GM12878 (cell line): ENCODE data around the gene EIF3B. TPM values are rescaled to one million over a fixed set of nuclear protein-coding genes. Genes with fewer than 3 reads are reported as not detected.
A peak's percentile ranks its signal among the peaks of the same experiment; 100 is the strongest.

Experiments
- ATAC-seq: fragments of 200-7000 bp; cut with Tn5 transposase; 3 replicates; pipeline ENCODE4 v1.9.1; 2020; ENCODE audit warnings: mild to moderate bottlenecking, moderate library complexity
- BruUV-seq: library from RNA; stranded (reverse); fragments of 400-500 nt; replicated peaks from 2 replicates; lab custom pipeline; 2021; lab: Mats Ljungman, UMichigan
- CTCF ChIA-PET: fragments of 300-600 bp; sonication (Branson Sonifier 250); formaldehyde crosslinking; extraction: SDS; loops from one replicate; lab custom pipeline; 2021; ENCODE audit warnings: inconsistent platforms; lab: Yijun Ruan, JAX
- POLR2A ChIA-PET: fragments of 350-600 bp; formaldehyde crosslinking; extraction: SDS; loops from one replicate; lab custom pipeline; 2021; ENCODE audit warnings: inconsistent platforms; lab: Charles Lee
- RAD21 ChIA-PET: fragments of 300-600 bp; sonication (Branson Sonifier 250); formaldehyde crosslinking; loops from one replicate; lab custom pipeline; 2023; ENCODE audit warnings: antibody characterized with exemption; ENCODE audit not compliant: unreplicated experiment; lab: Charles Lee
- SMC1A ChIA-PET: fragments of 300-600 bp; sonication (Branson Sonifier 250); formaldehyde crosslinking; loops from one replicate; lab custom pipeline; 2023; ENCODE audit not compliant: unreplicated experiment, uncharacterized antibody; lab: Charles Lee
- DNase-seq: peaks from one replicate; pipeline ENCODE4 v3.0.0-alpha.2; 2011; ENCODE audit warnings: low read depth, low spot score
- FAIRE-seq: peaks from 3 replicates; lab custom pipeline; 2011; peaks lifted over from hg19 to GRCh38; lab: Jason Lieb, UNC
- H2AFZ ChIP-seq: 2 replicates; pipeline ENCODE4 v1.6.0; 2011; ENCODE audit warnings: low read depth, low read length, control low read depth; ENCODE audit not compliant: control insufficient read depth
- H3K27ac ChIP-seq: 2 replicates; pipeline ENCODE4 v1.5.1; 2011; ENCODE audit warnings: control low read depth; ENCODE audit not compliant: control insufficient read depth, insufficient read depth
- H3K27me3 ChIP-seq, 2 experiments: replicated peaks in 1 of 2; 2 replicates each; pipeline versions ENCODE4 v1.6.0 to v1.6.1; 2011; ENCODE audit warnings: low read length in 1 of 2; ENCODE audit not compliant: control insufficient read depth in 2 of 2, insufficient read depth in 2 of 2
- H3K36me3 ChIP-seq, 2 experiments: 2 replicates each; pipeline ENCODE4 v1.5.1; 2011; ENCODE audit warnings: low read length in 1 of 2; ENCODE audit not compliant: control insufficient read depth in 2 of 2, insufficient read depth in 2 of 2
- H3K4me1 ChIP-seq: 2 replicates; pipeline ENCODE4 v1.6.1; 2011; ENCODE audit warnings: mild to moderate bottlenecking, low read length, moderate library complexity, mixed read lengths; ENCODE audit not compliant: control insufficient read depth, insufficient read depth
- H3K4me2 ChIP-seq: 2 replicates; pipeline ENCODE4 v1.6.0; 2011; ENCODE audit warnings: control low read depth; ENCODE audit not compliant: control insufficient read depth, insufficient read depth
- H3K4me3 ChIP-seq: fragments of 200-600 bp; sonication (generic); 2 replicates; pipeline ENCODE4 v1.5.1; 2016
- H3K79me2 ChIP-seq: 2 replicates; pipeline ENCODE4 v1.6.0; 2011; ENCODE audit warnings: low read length; ENCODE audit not compliant: control insufficient read depth, insufficient read depth
- H3K9ac ChIP-seq: 2 replicates; pipeline ENCODE4 v1.8.0; 2011; ENCODE audit warnings: low read length, control low read depth, mixed read lengths; ENCODE audit not compliant: control insufficient read depth, insufficient read depth
- H3K9me3 ChIP-seq: replicated peaks from 3 replicates; pipeline ENCODE4 v1.5.1; 2011; ENCODE audit warnings: mild to moderate bottlenecking, low read length; ENCODE audit not compliant: control insufficient read depth, insufficient read depth
- H4K20me1 ChIP-seq: 2 replicates; pipeline ENCODE4 v1.6.0; 2011; ENCODE audit not compliant: control insufficient read depth, insufficient read depth
- BACH1 ChIP-seq: fragments of 450-650 bp; IDR thresholded peaks from 2 replicates; pipeline ENCODE4 v1.6.1; 2017; ENCODE audit warnings: mild to moderate bottlenecking, borderline replicate concordance
- BCL3 ChIP-seq: IDR thresholded peaks from 2 replicates; pipeline ENCODE4 v1.6.1; 2011; ENCODE audit warnings: borderline replicate concordance, low read depth, mild to moderate bottlenecking, moderate library complexity, low read length; ENCODE audit not compliant: insufficient read depth, poor library complexity, severe bottlenecking
- BMI1 ChIP-seq: fragments of 450-650 bp; IDR thresholded peaks from 2 replicates; pipeline ENCODE4 v1.6.1; 2016; ENCODE audit warnings: mild to moderate bottlenecking, moderate library complexity, borderline replicate concordance
- CBX5 ChIP-seq: sonication (generic); IDR thresholded peaks from 2 replicates; pipeline ENCODE4 v1.6.1; 2016; ENCODE audit warnings: low read depth, moderate library complexity, mild to moderate bottlenecking, inconsistent platforms
- CHD1 ChIP-seq: IDR thresholded peaks from 2 replicates; pipeline ENCODE4 v1.6.1; 2012; ENCODE audit warnings: low read depth, low read length, improper control_type of control experiment
- CHD4 ChIP-seq: fragments of 200-600 bp; sonication (generic); IDR thresholded peaks from 2 replicates; pipeline ENCODE4 v1.6.1; 2016; ENCODE audit warnings: mild to moderate bottlenecking
- FOS ChIP-seq: IDR thresholded peaks from 3 replicates; pipeline ENCODE4 v1.6.1; 2011; ENCODE audit warnings: borderline replicate concordance; ENCODE audit not compliant: insufficient read length; ENCODE audit errors: extremely low read depth
- HDAC2 ChIP-seq: fragments of 200-600 bp; sonication (generic); IDR thresholded peaks from 2 replicates; pipeline ENCODE4 v1.6.1; 2017
- NFYA ChIP-seq: IDR thresholded peaks from 2 replicates; pipeline ENCODE4 v1.6.1; 2011; ENCODE audit warnings: low read depth, mild to moderate bottlenecking, low read length, improper control_type of control experiment, borderline replicate concordance
- POLR2A ChIP-seq: IDR thresholded peaks from 2 replicates; pipeline ENCODE4 v1.6.1; 2011; ENCODE audit warnings: low read depth, mild to moderate bottlenecking, low read length
- POU2F2 ChIP-seq: IDR thresholded peaks from 3 replicates; pipeline ENCODE4 v1.6.1; 2011; ENCODE audit warnings: low read depth, mild to moderate bottlenecking, low read length, borderline replicate concordance
- SIN3A ChIP-seq: IDR thresholded peaks from 2 replicates; pipeline ENCODE4 v1.6.1; 2012; ENCODE audit warnings: low read depth, low read length, improper control_type of control experiment
- SREBF2 ChIP-seq: IDR thresholded peaks from 2 replicates; pipeline ENCODE4 v1.6.1; 2012; ENCODE audit warnings: mild to moderate bottlenecking, low read length
- SUZ12 ChIP-seq: fragments of 200-600 bp; sonication (generic); IDR thresholded peaks from one replicate; pipeline ENCODE4 v1.6.1; 2018; ENCODE audit warnings: antibody characterized with exemption, mild to moderate bottlenecking; ENCODE audit not compliant: unreplicated experiment
- TAF1 ChIP-seq: IDR thresholded peaks from 2 replicates; pipeline ENCODE4 v1.6.1; 2011; ENCODE audit warnings: mild to moderate bottlenecking, low read depth, low read length, borderline replicate concordance
- ZBTB33 ChIP-seq: fragments of 450-650 bp; IDR thresholded peaks from 2 replicates; pipeline ENCODE4 v1.6.1; 2017; ENCODE audit warnings: mild to moderate bottlenecking
- ZNF217 ChIP-seq: fragments of 450-650 bp; IDR thresholded peaks from 2 replicates; pipeline ENCODE4 v1.6.1; 2017; ENCODE audit warnings: antibody characterized with exemption, mild to moderate bottlenecking
- ZNF622 ChIP-seq: fragments of 450-650 bp; IDR thresholded peaks from 2 replicates; pipeline ENCODE4 v1.6.1; 2017; ENCODE audit warnings: mild to moderate bottlenecking, inconsistent platforms
- WGBS: methylation state at CpG from one replicate; pipeline ENCODE4 v1.1.6; 2016; ENCODE audit warnings: low lambda C conversion rate; ENCODE audit not compliant: insufficient replicate concordance, insufficient coverage; ENCODE audit errors: missing lambda C conversion rate; 5-methylcytosine and 5-hydroxymethylcytosine counted together
- in situ Hi-C: fragments of 300-500 bp; cut with MboI; formaldehyde crosslinking; loops from 9 replicates; pipeline ENCODE4 v1.14.3; 2018; ENCODE audit warnings: mixed read lengths
- intact Hi-C: fragments of 100-400 bp; cut with micrococcal nuclease; formaldehyde crosslinking; loops from one replicate; pipeline ENCODE4 v1.14.2; 2022; ENCODE audit not compliant: unreplicated experiment
- polyA plus RNA-seq, 11 experiments: library from polyadenylated mRNA; depleted of rRNA in 4 of 11; unstranded in 6 of 11; stranded (reverse) in 5 of 11; fragments of >200 nt; fragmentation: Nextera tagmentation in 4 of 11; fragmentation: Illumina TruSeq in 1 of 11; extraction: Ambion mirVana in 4 of 11; extraction: Trizol in 1 of 11; gene quantifications; 1 replicate in 1 of 11; 2 replicates in 10 of 11; pipeline versions ENCODE4 v1.2.1 to v1.2.3, GENCODE V29; 2011 to 2016; ENCODE audit warnings: inconsistent platforms in 2 of 11, missing spikeins in 2 of 11, low read depth in 1 of 11
- total RNA-seq, 4 experiments: library from RNA; depleted of rRNA in 3 of 4; stranded (reverse); fragments of >200 nt in 3 of 4; fragmentation: Illumina TruSeq in 1 of 4; extraction: Trizol in 1 of 4; gene quantifications; 2 replicates each; pipeline versions ENCODE4 v1.2.1 to v1.2.3, GENCODE V29; 2013 to 2021

Gene EIF3B
- total and polyA plus RNA-seq, 10 of the 15 experiments (the other 5 are each of a cell fraction or from before 2014, with no cell fraction given), result 17.6 to 275 (median 153) TPM

- Histone ChIP-seq H3K4me2 (peak overlapping the region; percentile 84), H3K27me3 (no peaks in the 10 kb centered on the region), H3K4me1 (peaks cover 17% of the 10 kb centered on the region), H3K4me3 (0 out of 2 replicates have a peak overlapping the region, but pooled peaks have one; percentile 20), H3K79me2 (peaks cover 15% of the 10 kb centered on the region), H3K27ac (peak overlapping the region; percentile 33), H3K9me3 (no peaks in the 10 kb centered on the region), H4K20me1 (no peaks in the 10 kb centered on the region), H3K9ac (0 out of 2 replicates have a peak overlapping the region, but pooled peaks have one; percentile 16), H2AFZ (peak overlapping the region; percentile 59), H3K36me3 (no peaks in the 10 kb centered on the region)
- BruUV-seq, result no TSS peak
- FAIRE-seq, result no peak
- ChIA-PET POLR2A (interaction anchor here (0.5 to 1.4 kb wide), 2 partner anchors 14 to 113 kb away, joined by 4 to 5 read pairs; no protein-coding TSS in a partner anchor), SMC1A (interaction anchor here (1.1 to 2.3 kb wide), 5 partner anchors 13 to 100 kb away, joined by 3 to 15 read pairs (median 6); no protein-coding TSS in a partner anchor), RAD21 (no interaction called here), CTCF (interaction anchor here (0.6 to 1.4 kb wide), 6 partner anchors 9 to 69 kb away, joined by 3 to 7 read pairs (median 3); no protein-coding TSS in a partner anchor)
- DNase-seq, result no peak
- WGBS, result 54% methylated on average over 6 of the region's 6 CpGs
- in situ Hi-C loops, result no loop called here
- peak; percentile 52 for ATAC-seq
- intact Hi-C loops, result no loop called here
- TF ChIP-seq CHD1 (no peak), ZBTB33 (no peak), TAF1 (no peak), ZNF622 (no peak), HDAC2 (no peak), SUZ12 (no peak), ZNF217 (no peak), NFYA (no peak), POLR2A (no peak), SIN3A (no peak), BMI1 (no peak), CHD4 (no peak), FOS (no peak), BCL3 (no peak), SREBF2 (no peak), POU2F2 (peak; percentile 26; the same call in 1 of the 3 replicates), CBX5 (no peak), BACH1 (no peak)
Observed at GRCh38 chr7:2399848-2400587, 45.4 kb downstream of the EIF3B start.
